MM.1S (cell line): Measurements from ENCODE around the gene CELF3.
"Not testable (repeated sequence)": the region's sequence is repeated elsewhere in the genome, so short reads cannot be mapped to it uniquely, and the experiment has no call there.

Experiments
- DNase-seq: peaks from one replicate; pipeline ENCODE4 v3.0.0-alpha.2; 2015
- H2AFZ ChIP-seq: fragments of 300-600 bp; sonication (generic); 2 replicates; pipeline ENCODE4 v1.6.0; 2016; ENCODE audit warnings: antibody characterized with exemption, low read length
- H3F3A ChIP-seq: fragments of 300-600 bp; sonication (generic); 2 replicates; pipeline ENCODE4 v1.6.1; 2016; ENCODE audit warnings: mild to moderate bottlenecking, antibody characterized with exemption, low read length, moderate library complexity, mixed read lengths; ENCODE audit not compliant: insufficient read depth
- H3K27ac ChIP-seq: fragments of 300-600 bp; sonication (generic); 2 replicates; pipeline ENCODE4 v1.5.1; 2016; ENCODE audit warnings: mild to moderate bottlenecking, low read length
- H3K27me3 ChIP-seq: fragments of 300-600 bp; sonication (generic); replicated peaks from 2 replicates; pipeline ENCODE4 v1.6.0; 2016; ENCODE audit warnings: low read length; ENCODE audit not compliant: insufficient read depth
- H3K36me3 ChIP-seq: fragments of 300-600 bp; sonication (generic); replicated peaks from 2 replicates; pipeline ENCODE4 v1.6.1; 2016; ENCODE audit warnings: mild to moderate bottlenecking, low read length, mixed read lengths; ENCODE audit not compliant: insufficient read depth
- H3K4me1 ChIP-seq: fragments of 300-600 bp; sonication (generic); 2 replicates; pipeline ENCODE4 v1.6.1; 2016; ENCODE audit warnings: low read length, mixed read lengths
- H3K4me2 ChIP-seq: fragments of 300-600 bp; sonication (generic); 2 replicates; pipeline ENCODE4 v1.6.0; 2016; ENCODE audit warnings: low read depth, low read length
- H3K4me3 ChIP-seq: fragments of 300-600 bp; sonication (generic); 2 replicates; pipeline ENCODE4 v1.5.1; 2016; ENCODE audit warnings: low read length, mixed read lengths
- H3K79me2 ChIP-seq: fragments of 300-600 bp; sonication (generic); 2 replicates; pipeline ENCODE4 v1.6.1; 2016; ENCODE audit warnings: mixed run types, low read length, mixed read lengths
- H3K9ac ChIP-seq: fragments of 300-600 bp; sonication (generic); 2 replicates; pipeline ENCODE4 v1.6.1; 2016; ENCODE audit warnings: low read length, mixed read lengths
- H3K9me2 ChIP-seq: fragments of 300-600 bp; sonication (generic); replicated peaks from 2 replicates; pipeline ENCODE4 v1.6.1; 2016; ENCODE audit warnings: mild to moderate bottlenecking, low read length, mixed read lengths; ENCODE audit not compliant: insufficient read depth
- H3K9me3 ChIP-seq: fragments of 300-600 bp; sonication (generic); replicated peaks from 2 replicates; pipeline ENCODE4 v1.6.1; 2016; ENCODE audit warnings: mild to moderate bottlenecking, low read length, mixed read lengths; ENCODE audit not compliant: insufficient read depth
- H4K20me1 ChIP-seq: fragments of 300-600 bp; sonication (generic); 2 replicates; pipeline ENCODE4 v1.6.1; 2016; ENCODE audit warnings: mild to moderate bottlenecking, low read length, moderate library complexity, mixed read lengths; ENCODE audit not compliant: insufficient read depth
- EZH2 ChIP-seq: fragments of 300-600 bp; sonication (generic); optimal IDR thresholded peaks from 2 replicates; pipeline ENCODE3; 2017; ENCODE audit warnings: low read depth, mild to moderate bottlenecking, antibody characterized with exemption, low read length, mixed read lengths
- EZH2phosphoT487 ChIP-seq: fragments of 300-600 bp; sonication (generic); IDR thresholded peaks from 2 replicates; pipeline ENCODE4 v1.6.1; 2018; ENCODE audit warnings: antibody characterized with exemption, low read length
- TF ChIP-seq, protein P1 (sequence below): fragments of 300-600 bp; sonication (generic); IDR thresholded peaks from 2 replicates; pipeline ENCODE4 v1.5.1; 2016; ENCODE audit warnings: antibody characterized with exemption, low read length, mixed read lengths

The CELF3 gene

DNA sequence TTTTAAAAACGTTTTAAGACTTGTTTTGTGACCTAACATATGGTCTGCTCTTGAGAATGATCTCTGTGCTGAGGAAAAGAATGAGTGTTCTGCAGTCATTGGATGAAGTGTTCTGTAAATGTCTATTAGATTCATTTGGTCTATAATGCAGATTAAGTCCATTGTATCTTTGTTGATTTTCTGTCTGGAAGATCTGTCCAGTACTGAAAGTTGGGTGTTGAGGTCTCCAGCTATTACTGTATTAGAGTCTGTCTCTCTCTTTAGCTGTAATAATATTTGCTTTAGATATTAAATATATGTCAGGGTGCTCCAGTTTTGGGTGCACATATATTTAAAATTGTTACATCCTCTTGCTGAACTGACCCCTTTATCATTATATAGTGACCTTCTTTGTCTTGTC lies 43.2 kb downstream of the CELF3 start:
- Histone ChIP-seq H3K27ac (no peak overlapping the region), H3K27me3 (no peaks in the 10 kb centered on the region), H3K9me3 (no peaks in the 10 kb centered on the region), H3K9ac (no peak overlapping the region), H3K36me3 (no peaks in the 10 kb centered on the region), H3K4me2 (no peak overlapping the region), H4K20me1 (no peaks in the 10 kb centered on the region), H3K4me1 (no peaks in the 10 kb centered on the region), H3K9me2 (no peaks in the 10 kb centered on the region), H2AFZ (no peak overlapping the region), H3K79me2 (no peaks in the 10 kb centered on the region), H3K4me3 (no peak overlapping the region), H3F3A (no peaks in the 10 kb centered on the region)
- no peak for DNase-seq
- TF ChIP-seq EZH2, result no peak
- TF ChIP-seq, protein P1, sequence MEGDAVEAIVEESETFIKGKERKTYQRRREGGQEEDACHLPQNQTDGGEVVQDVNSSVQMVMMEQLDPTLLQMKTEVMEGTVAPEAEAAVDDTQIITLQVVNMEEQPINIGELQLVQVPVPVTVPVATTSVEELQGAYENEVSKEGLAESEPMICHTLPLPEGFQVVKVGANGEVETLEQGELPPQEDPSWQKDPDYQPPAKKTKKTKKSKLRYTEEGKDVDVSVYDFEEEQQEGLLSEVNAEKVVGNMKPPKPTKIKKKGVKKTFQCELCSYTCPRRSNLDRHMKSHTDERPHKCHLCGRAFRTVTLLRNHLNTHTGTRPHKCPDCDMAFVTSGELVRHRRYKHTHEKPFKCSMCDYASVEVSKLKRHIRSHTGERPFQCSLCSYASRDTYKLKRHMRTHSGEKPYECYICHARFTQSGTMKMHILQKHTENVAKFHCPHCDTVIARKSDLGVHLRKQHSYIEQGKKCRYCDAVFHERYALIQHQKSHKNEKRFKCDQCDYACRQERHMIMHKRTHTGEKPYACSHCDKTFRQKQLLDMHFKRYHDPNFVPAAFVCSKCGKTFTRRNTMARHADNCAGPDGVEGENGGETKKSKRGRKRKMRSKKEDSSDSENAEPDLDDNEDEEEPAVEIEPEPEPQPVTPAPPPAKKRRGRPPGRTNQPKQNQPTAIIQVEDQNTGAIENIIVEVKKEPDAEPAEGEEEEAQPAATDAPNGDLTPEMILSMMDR, result no peak
- TF ChIP-seq EZH2phosphoT487, result no peak

DNA sequence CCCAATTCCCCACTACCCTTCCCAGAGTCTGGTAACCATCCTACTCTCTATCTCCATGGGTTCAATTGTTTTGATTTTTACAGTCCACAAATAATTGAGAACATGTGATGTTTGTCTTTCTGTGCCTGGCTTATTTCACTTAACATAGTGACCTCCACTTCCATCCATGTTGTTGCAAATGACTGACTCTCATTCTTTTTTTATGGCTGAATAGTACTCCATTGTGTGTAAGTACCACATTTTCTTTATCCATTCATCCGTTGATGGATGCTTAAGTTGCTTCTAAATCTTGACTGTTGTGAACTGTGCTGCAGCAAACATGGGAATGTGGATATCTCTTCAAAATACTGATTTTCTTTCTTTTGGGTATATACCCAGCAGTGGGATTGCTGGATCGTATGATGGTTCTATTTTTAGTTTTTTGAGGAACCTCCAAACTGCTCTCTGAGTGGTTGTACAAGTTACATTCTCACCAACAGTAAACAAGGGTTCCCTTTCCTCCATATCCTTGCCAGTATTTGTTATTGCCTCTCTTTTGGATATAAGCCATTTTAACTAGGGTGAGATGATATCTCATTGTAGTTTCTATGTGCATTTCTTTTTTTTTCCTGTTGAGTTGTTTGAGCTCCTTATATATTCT lies 46.4 kb downstream of the CELF3 start:
- H4K20me1 ChIP-seq, H3K4me3 ChIP-seq, H3K4me2 ChIP-seq, H3K9me2 ChIP-seq, H3K9me3 ChIP-seq, H3F3A ChIP-seq, H3K79me2 ChIP-seq, H3K4me1 ChIP-seq, H3K36me3 ChIP-seq, H3K9ac ChIP-seq, H2AFZ ChIP-seq, DNase-seq, H3K27me3 ChIP-seq, H3K27ac ChIP-seq: not testable (repeated sequence)

DNA sequence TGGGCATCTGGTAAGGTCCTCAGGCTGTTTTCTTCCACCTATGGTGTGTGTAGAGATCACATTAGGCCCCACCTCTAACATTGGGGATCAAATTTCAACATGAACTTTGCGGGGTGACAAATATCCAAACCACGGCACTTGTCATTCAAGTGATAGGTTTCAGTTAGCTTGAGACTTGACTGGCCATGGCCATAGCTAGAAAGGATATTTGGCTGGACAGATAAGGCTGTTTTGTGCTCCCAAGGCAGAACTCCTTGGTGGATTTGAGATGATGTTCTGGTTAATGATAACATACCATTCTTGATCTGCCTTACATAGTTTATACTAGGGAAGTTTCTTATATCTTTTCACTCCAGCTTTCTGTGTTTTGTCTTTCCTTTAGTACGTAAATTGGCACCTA lies 48.5 kb downstream of the CELF3 start:
- Histone ChIP-seq H3K27me3 (no peaks in the 10 kb centered on the region), H2AFZ (no peak overlapping the region), H3F3A (no peaks in the 10 kb centered on the region), H4K20me1 (no peaks in the 10 kb centered on the region), H3K79me2 (no peaks in the 10 kb centered on the region), H3K9me3 (no peaks in the 10 kb centered on the region), H3K9me2 (no peaks in the 10 kb centered on the region), H3K4me1 (no peaks in the 10 kb centered on the region), H3K9ac (no peak overlapping the region), H3K27ac (no peak overlapping the region), H3K4me2 (no peak overlapping the region), H3K36me3 (no peaks in the 10 kb centered on the region), H3K4me3 (no peak overlapping the region)
- TF ChIP-seq EZH2, result no peak
- TF ChIP-seq EZH2phosphoT487, result no peak
- TF ChIP-seq, protein P1, result no peak
- DNase-seq, result no peak

DNA sequence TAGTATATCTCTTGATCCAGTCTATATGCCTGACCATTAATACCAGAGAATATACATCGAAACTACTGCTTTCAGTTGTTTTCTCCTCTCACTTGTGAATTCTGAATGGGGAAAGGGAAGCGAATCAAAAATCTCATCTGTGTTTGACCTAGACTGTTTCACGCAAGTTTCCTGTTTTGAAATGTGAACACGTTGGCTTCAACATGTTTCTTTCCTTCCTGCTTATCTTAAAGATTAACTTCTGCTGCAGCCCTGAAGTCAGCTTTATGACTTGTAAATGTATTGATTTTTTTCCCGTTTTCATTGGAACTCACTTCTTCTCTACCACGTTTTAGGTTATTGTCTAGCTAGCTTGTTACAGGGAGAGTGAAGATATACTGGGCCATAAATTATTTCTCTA lies 54.9 kb downstream of the CELF3 start:
- no peak overlapping the region for H3K4me3 ChIP-seq
- H3K9me2 ChIP-seq, result no peaks in the 10 kb centered on the region
- H4K20me1 ChIP-seq, result no peaks in the 10 kb centered on the region
- H3K27ac ChIP-seq, result no peak overlapping the region
- no peaks in the 10 kb centered on the region for H3K27me3 ChIP-seq
- no peak for DNase-seq
- no peak for TF ChIP-seq EZH2phosphoT487
- TF ChIP-seq, protein P1, result no peak
- no peak for TF ChIP-seq EZH2
- no peak overlapping the region for H3K9ac ChIP-seq
- H2AFZ ChIP-seq, result no peak overlapping the region
- no peaks in the 10 kb centered on the region for H3F3A ChIP-seq
- H3K9me3 ChIP-seq, result no peaks in the 10 kb centered on the region
- no peaks in the 10 kb centered on the region for H3K4me1 ChIP-seq
- no peak overlapping the region for H3K4me2 ChIP-seq
- H3K36me3 ChIP-seq, result no peaks in the 10 kb centered on the region
- H3K79me2 ChIP-seq, result no peaks in the 10 kb centered on the region
